Heart left ventricle (tissue), 13 donors: ENCODE data around the gene TNFAIP8L3.

Experiments used
- POLR2A ChIP-seq, 2 donors: fragments of 450-650 bp; IDR thresholded peaks; one replicate each; pipeline ENCODE4 v1.6.1; 2017; ENCODE audit warnings: antibody characterized with exemption in 2 of 2, mild to moderate bottlenecking in 2 of 2, moderate library complexity in 2 of 2
- TF ChIP-seq, protein P1 (sequence below), 12 donors: fragments of 200-600 bp; sonication (generic) in 4 of 12; IDR thresholded peaks; one replicate each; pipeline versions ENCODE4 v1.5.0 to v1.8.0; 2018 to 2022; ENCODE audit warnings: antibody characterized with exemption in 12 of 12, mild to moderate bottlenecking in 5 of 12
- donor health status: ischemic (EF 13 %, LVEDD 7.1; RV severe dilation, severe dysfunction).
- donor health status: DM: no; HTN: yes; CAD: no.
- donor health status: DM: no; HTN: no; CAD: no.
- donor health status: ischemic (EF 25% LVEDD 6.9; RV normal size, moderate dysfunction).
- donor health status: ischemic (EF 25% LVEDD 5.7; RV mildly dilated, moderate dysfunction).
- donor health status: ischemic (EF 35%, LVEDD 5.7; RV mildly dilated, moderate dysfunction).
- donor health status: nonischemic (EF 11% LVEDD 7.7; RV severe dilation, severe dysfunction).
- donor health status: DM: yes; HTN: yes; CAD: no.
- donor health status: PGD.
- donor health status: ischemic (EF 29% LVEDD 5.4; RV normal size, mild dysfunction).
- donor health status: nonischemic (EF 23%, LVEDD 6.1; RV moderate dilation, normal function).

DNA sequence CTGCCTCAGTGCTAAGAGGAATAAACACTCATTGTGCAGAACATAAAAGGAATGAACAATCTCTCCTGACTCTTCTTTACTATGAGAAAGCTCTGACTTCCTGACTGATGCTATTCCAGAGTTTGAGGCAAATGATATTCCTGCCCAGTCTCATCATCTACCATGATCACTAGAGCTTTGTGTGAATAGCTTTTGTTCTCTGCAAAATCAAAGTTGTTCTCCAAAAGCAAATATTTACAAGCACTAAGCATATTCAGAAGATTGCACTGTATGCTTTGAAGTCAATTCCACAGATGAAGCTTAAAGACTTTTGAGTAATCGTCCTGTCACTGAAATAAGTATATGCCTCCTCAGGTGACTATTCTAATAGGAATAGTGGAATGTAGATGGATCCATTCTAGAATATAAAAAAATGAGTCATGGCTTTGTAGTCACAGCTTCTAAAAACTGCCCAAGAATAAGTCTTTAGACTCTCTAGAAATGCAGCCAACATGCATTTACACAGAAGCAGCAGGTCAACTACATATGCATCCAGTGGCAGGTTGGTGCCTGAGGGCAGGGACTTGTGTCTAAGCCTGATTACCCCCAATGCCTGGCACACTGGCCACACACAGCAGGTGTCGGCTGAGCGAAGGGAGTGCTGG, 34.6 kb downstream of the TNFAIP8L3 start:
- TF ChIP-seq, protein P1, sequence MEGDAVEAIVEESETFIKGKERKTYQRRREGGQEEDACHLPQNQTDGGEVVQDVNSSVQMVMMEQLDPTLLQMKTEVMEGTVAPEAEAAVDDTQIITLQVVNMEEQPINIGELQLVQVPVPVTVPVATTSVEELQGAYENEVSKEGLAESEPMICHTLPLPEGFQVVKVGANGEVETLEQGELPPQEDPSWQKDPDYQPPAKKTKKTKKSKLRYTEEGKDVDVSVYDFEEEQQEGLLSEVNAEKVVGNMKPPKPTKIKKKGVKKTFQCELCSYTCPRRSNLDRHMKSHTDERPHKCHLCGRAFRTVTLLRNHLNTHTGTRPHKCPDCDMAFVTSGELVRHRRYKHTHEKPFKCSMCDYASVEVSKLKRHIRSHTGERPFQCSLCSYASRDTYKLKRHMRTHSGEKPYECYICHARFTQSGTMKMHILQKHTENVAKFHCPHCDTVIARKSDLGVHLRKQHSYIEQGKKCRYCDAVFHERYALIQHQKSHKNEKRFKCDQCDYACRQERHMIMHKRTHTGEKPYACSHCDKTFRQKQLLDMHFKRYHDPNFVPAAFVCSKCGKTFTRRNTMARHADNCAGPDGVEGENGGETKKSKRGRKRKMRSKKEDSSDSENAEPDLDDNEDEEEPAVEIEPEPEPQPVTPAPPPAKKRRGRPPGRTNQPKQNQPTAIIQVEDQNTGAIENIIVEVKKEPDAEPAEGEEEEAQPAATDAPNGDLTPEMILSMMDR (IDR thresholded peaks at IDR 0.05), result no peak
- TF ChIP-seq POLR2A (IDR thresholded peaks at IDR 0.05), result no peak
